NOMO-1 treated with dmso at 0.1 percent for 144 hours (cell line): ENCODE results near the gene GCA.

ENCODE experiments used
- DNase-seq: peaks from one replicate; lab custom pipeline; 2025; ENCODE audit not compliant: unreplicated experiment; lab: John Stamatoyannopoulos, UW

GCA gene

DNA sequence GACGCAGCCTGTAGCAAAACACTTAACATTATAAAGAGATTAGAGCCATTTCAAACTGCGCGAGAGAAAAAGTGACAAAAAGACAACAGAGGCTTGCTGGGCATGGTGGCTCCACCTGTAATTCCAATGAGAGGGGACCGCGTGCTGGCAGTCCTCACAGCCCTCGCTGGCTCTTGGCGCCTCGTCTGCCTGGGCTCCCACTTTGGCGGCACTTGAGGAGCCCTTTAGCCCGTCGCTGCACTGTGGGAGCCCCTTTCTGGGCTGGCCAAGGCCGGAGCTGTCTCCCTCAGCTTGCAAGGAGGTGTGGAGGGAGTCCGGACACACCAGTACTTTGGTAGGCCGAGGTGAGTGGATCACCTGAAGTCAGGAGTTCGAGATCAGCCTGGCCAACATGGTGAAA lies 16.1 kb upstream of the GCA start:
- no peak for DNase-seq

GRCh38 chr2:162328424-162329157 lies 15.3 kb upstream of the GCA start:
- DNase-seq = no peak

DNA sequence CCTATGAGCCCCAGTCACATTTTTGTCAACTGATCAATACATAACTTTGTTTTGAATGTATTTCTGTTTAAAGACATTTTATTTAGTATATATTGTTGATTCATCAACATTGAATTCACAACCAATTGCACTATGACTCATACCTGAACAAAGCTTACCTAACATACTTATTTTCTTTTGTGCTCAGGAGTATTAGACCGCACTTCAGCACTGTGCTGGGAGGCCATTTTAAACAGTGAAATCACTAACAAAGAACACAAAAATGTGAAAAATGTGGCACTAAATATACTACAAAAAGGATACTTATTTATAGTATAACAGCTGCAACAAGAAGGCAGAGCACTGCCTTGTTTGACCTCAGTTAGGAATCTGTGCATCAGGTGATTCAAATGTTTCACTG lies 13.1 kb upstream of the GCA start:
- no peak for DNase-seq

DNA sequence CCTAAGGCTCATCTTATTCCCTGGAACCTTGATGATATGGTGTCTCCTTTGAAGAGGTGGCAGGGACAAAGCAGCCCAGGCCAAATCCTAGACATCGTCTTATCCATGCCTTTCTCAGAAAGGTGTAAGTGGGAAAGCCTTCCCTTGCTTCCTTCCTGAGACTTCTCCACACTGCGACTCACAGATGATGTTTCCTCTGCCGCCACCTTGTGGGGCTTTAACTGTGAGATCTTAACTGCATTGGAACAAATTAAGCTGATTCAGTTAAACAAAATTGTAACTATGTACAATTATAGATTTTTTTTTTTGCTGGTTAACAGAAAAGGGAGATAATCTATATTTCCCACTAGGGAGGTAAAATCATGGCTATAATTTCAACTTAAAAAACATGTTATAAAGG lies 10.0 kb upstream of the GCA start:
- no peak for DNase-seq

DNA sequence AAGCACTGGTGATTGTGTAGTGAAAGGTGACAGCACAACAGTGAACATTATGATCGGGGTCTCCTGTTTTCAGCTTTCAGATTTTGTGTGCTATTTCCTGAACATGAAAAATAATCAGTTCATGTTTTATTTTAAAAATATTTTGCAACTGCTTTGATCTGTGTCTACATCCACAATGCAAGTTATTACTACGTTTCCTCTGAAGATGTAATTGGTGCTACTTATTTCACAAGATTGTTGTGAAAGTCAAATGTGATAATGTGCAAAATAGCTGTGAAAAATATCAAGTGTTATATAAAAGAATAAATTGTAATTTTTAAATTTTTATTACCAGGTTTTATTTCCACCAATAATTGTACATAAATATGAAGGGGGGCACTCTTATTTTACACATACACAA lies 6.1 kb upstream of the GCA start:
- no peak for DNase-seq

GRCh38 chr2:162340822-162341221 lies 3.1 kb upstream of the GCA start:
- no peak for DNase-seq

DNA sequence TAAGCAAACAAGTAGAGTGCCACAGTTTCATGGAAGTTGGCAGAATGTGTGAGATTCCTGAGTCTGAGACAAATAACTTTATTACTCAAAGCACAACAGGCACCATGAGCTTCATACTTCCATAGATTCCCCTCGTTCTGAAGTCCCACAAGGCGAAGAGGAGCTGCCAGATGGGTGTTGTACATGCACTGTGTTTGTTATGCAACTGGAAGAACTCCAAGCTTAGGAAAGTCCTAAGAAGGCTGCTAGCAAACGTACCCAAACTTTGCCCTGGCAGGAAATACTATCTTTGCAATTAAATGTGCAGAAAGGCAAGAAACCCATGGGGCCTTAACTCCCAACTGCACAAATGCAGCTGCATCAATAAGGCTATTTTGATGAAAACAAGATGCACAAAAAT lies 1.6 kb upstream of the GCA start:
- no peak for DNase-seq

GRCh38 chr2:162342841-162343240 lies 1.1 kb upstream of the GCA start:
- DNase-seq = peak; percentile 2

DNA sequence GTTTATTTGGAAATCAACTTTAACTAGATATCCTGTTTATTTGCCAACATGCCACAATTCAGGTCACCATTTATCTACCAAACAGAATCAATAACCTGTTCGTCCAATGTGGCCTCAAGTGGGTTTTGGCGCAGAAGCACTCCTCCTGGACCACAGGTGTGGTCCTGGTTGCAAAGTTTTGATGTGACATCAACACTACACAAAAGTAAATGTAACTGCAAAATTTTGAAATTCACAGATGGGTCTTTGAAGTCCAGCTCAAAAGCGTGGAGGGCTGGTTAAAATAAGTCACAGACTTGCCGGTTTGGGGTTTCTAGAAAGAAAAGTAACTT lies 474 bp upstream of the GCA start:
- DNase-seq = no peak

DNA sequence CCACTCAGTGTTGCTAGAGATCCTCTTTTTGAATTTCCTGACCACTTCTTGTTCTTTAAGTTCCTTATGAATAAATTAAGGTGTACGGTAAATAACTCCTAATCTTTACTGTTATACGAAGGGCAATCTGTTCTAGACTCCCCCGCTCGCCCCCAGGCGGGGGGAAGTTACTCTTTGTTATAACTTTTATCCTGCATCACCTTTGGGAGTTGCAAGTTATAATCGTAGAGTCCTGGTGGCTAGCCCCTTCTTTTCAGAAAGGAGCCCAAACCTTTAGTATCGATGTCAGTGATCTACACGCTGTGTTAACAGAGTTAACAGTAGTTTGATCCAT lies 652 bp downstream of the GCA start:
- no peak for DNase-seq

GRCh38 chr2:162365392-162365791 lies 21.5 kb downstream of the GCA start:
- DNase-seq = no peak

GRCh38 chr2:162368494-162368893 lies 24.6 kb downstream of the GCA start:
- DNase-seq = no peak

GRCh38 chr2:162369551-162369950 lies 25.6 kb downstream of the GCA start:
- no peak for DNase-seq

GRCh38 chr2:162370931-162371330 lies 27.0 kb downstream of the GCA start:
- no peak for DNase-seq

DNA sequence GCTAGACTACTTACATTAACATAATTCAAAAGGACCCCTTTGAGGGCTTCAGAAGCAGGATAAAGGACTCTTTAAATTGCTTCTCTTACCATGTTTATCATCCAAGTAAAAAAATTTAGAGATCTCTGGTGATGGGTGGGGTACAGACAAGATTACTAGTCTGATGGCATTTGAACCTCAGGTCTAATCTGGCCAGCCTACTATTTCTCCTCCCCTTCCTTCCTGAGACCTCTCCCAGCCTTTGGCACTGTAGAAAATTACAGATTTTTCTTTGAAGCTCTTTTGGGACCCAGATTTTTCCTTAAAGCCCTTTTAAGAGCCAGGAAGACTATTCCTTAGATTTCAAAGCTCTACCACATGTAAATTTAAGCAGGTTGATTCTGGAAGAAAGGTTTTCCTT lies 28.9 kb downstream of the GCA start:
- DNase-seq = no peak

DNA sequence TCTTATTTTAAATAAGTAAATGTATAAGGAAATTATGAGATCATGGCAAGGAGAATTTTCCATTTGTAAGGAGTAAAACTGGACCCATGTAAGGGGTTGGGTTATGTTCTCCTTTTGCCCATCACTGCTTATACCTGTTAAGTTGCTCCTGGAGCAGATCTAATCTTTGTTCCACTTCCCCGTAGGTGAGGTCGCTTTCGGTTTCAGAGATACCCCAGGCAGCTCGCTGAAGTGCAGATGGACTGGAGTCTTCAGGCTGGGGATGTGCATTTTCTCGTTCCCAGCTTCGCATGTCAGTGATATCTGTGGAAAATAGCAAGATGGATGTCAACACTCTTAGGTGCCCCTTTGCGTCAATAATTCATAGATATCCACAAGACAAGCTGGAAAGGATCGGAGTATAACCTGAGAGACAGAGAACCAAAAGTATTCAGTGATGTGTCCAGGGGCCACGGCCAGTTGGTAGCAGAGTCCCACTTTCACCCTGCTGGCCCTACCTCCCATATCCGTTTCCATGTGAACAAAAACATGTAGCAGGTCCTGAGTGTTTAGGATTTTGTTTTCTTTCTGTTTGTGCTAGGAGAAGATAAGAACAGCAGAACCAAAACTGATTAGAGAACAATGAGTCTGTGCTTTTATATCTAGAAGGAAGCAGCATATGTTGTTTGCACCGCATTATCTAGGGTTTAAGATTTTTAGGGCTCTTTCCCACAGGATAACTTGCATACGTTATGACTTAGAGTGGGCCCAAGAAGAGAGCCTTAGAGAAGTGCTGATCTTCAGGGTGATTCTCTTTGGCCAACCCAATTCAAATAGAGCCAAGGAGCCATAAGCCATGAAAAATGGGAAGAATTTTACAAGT lies 36.0 kb downstream of the GCA start:
- no peak for DNase-seq

DNA sequence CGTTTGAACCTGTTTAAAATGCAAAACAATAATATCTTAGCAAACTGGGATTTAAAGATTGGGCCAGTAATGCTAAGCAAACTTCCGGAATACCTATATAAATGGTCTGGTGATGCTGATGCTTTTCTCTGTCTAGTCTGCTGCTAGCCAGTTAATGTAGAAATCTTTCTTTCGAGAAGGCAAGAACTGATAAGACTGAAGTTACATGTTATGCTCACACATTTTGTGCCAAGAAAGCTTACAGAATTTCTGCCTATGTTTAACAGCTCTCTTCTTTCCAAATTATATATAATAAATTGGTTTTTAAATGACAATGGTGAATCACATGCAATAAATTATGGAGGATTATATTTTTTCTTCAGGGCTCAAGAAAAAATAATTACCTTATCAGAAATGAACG lies 37.9 kb downstream of the GCA start:
- no peak for DNase-seq

- DNase-seq = no peak
Observed at GRCh38 chr2:162382278-162382677, 38.3 kb downstream of the GCA start.

GRCh38 chr2:162385536-162385935 lies 41.6 kb downstream of the GCA start:
- no peak for DNase-seq

DNA sequence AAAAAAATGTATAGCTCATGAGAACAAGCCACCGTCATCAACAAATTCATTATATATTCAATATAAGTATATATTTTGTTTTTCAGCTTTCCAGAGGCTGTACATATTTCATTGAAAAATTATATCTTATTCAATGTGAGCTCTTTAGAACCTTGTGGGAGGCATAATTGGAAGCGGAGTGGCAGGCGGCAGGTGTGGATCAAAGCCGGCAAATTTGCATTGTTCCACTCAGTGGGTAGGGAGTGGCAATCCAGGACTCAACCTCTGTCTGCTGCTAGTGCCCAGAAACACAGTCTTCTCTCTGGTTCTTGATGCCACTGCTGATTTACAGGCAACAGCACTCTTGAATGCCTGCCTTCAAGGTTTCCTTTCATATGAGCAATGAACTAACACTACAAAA lies 46.9 kb downstream of the GCA start:
- no peak for DNase-seq

GRCh38 chr2:162400336-162400735 lies 56.4 kb downstream of the GCA start:
- no peak for DNase-seq

DNA sequence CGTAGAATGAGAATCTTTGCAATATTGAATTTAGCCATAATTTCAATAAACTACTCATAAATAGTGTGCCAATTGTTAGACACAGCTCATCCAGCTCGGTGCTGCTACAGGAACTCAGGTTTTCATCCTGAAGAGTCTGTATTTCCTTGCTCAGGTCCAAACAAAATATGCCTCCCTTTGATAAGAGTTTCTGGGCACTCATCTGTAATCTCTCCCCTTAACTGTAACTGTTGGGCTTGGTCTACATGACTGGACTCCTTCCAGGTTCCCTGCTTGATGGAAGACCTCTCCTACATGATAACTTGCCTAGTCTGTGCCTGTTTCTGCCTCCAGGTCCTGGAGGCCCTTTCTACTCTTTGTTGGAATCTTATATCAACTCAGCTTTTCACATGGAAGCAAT lies 57.9 kb downstream of the GCA start:
- no peak for DNase-seq

DNA sequence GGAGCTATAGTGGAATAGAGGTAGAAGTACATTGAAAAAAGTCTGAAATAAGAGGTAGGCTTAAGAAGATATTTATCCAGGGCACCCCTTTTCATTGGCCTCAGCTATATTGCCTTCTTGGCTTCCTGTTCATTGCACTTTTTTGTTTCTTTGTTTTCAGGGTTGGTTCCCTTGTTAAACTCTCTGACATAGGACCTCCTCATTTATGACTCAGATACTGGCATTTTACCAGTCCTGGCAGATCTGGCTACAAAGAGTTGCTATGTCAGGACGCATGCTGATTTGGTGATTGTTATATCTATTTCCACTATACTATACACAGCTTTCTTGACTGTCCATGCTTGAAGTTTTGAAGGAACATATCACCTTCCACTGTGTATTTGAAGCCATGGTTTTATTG lies 60.0 kb downstream of the GCA start:
- DNase-seq = no peak
